H1 (cell line): ENCODE measurements around the gene TSHZ2.

ENCODE experiments used
- CHD2 ChIP-seq: IDR thresholded peaks from 2 replicates; pipeline ENCODE4 v1.6.1; 2012; ENCODE audit warnings: low read length, improper control_type of control experiment
- CREB1 ChIP-seq: IDR thresholded peaks from 2 replicates; pipeline ENCODE4 v1.6.1; 2012; ENCODE audit warnings: inconsistent platforms
- CTBP2 ChIP-seq: IDR thresholded peaks from 2 replicates; pipeline ENCODE4 v1.7.0; 2011; ENCODE audit warnings: borderline replicate concordance, mild to moderate bottlenecking, moderate library complexity, mixed read lengths, low read length; ENCODE audit not compliant: insufficient read depth, insufficient read length
- CTCF ChIP-seq, 3 experiments: IDR thresholded peaks; 1 replicate in 2 of 3; 2 replicates in 1 of 3; pipeline versions ENCODE4 v1.5.1 to v1.6.1; 2011; ENCODE audit warnings: low read length in 3 of 3, mild to moderate bottlenecking in 3 of 3, inconsistent platforms in 2 of 3, low read depth in 1 of 3, moderate library complexity in 1 of 3; ENCODE audit not compliant: insufficient read depth in 1 of 3; ENCODE audit errors: control extremely low read depth in 1 of 3
- EP300 ChIP-seq, 2 experiments: IDR thresholded peaks; 1 replicate in 1 of 2; 2 replicates in 1 of 2; pipeline ENCODE4 v1.6.1; 2011 to 2012; ENCODE audit warnings: low read depth in 2 of 2, low read length in 2 of 2, mild to moderate bottlenecking in 2 of 2, borderline replicate concordance in 1 of 2, inconsistent platforms in 1 of 2, moderate library complexity in 1 of 2
- EZH2 ChIP-seq: fragments of 200-600 bp; sonication (generic); IDR thresholded peaks from 2 replicates; pipeline ENCODE4 v1.7.1; 2012; ENCODE audit warnings: low read depth, mild to moderate bottlenecking, moderate library complexity, low read length, inconsistent platforms; ENCODE audit not compliant: severe bottlenecking
- GABPA ChIP-seq: IDR thresholded peaks from 2 replicates; pipeline ENCODE4 v1.6.1; 2011; ENCODE audit warnings: mild to moderate bottlenecking, low read length, moderate library complexity, borderline replicate concordance; ENCODE audit not compliant: insufficient read depth
- HDAC2 ChIP-seq, 2 experiments: fragments of 300-600 bp in 1 of 2; sonication (generic) in 1 of 2; IDR thresholded peaks; 2 replicates each; pipeline ENCODE4 v1.6.1; 2011 to 2012; ENCODE audit warnings: low read depth in 2 of 2, low read length in 2 of 2, mild to moderate bottlenecking in 2 of 2, moderate library complexity in 2 of 2, borderline replicate concordance in 1 of 2, inconsistent platforms in 1 of 2
- MAX ChIP-seq: IDR thresholded peaks from 2 replicates; pipeline ENCODE4 v1.6.1; 2012; ENCODE audit warnings: inconsistent platforms
- POLR2AphosphoS5 ChIP-seq: IDR thresholded peaks from 2 replicates; pipeline ENCODE4 v1.6.1; 2011; ENCODE audit warnings: low read depth, low read length
- RBBP5 ChIP-seq: IDR thresholded peaks from 2 replicates; pipeline ENCODE4 v1.7.1; 2012; ENCODE audit warnings: low read depth, mild to moderate bottlenecking, inconsistent platforms, low read length, moderate library complexity, borderline replicate concordance
- SIN3A ChIP-seq, 2 experiments: IDR thresholded peaks in 1 of 2; conservative IDR thresholded peaks in 1 of 2; 2 replicates each; pipeline ENCODE4 v1.6.1; 2011 to 2012; ENCODE audit warnings: low read length in 2 of 2, improper control_type of control experiment in 1 of 2, low read depth in 1 of 2, mild to moderate bottlenecking in 1 of 2
- SRF ChIP-seq: IDR thresholded peaks from 2 replicates; pipeline ENCODE4 v1.6.1; 2011; ENCODE audit warnings: mild to moderate bottlenecking, low read depth, low read length, moderate library complexity
- TAF1 ChIP-seq: IDR thresholded peaks from 2 replicates; pipeline ENCODE4 v1.6.1; 2011; ENCODE audit warnings: mild to moderate bottlenecking, low read depth, low read length

GRCh38 chr20:53174454-53174853 is 202.3 kb downstream of the TSHZ2 start:
- TF ChIP-seq CTCF (IDR thresholded peaks at IDR 0.05; ENCODE audit: control extremely low read depth in 1 of 3, insufficient read depth in 1 of 3, low read depth in 1 of 3, low read length in 3 of 3) (no peak), EZH2 (no peak), CHD2 (no peak), GABPA (no peak), TAF1 (no peak), CTBP2 (no peak), HDAC2 (IDR thresholded peaks at IDR 0.05; ENCODE audit: borderline replicate concordance in 1 of 2, low read depth in 2 of 2, low read length in 2 of 2) (no peak), EP300 (IDR thresholded peaks at IDR 0.05; ENCODE audit: borderline replicate concordance in 1 of 2, low read depth in 2 of 2, low read length in 2 of 2) (no peak), CREB1 (no peak), RBBP5 (no peak), POLR2AphosphoS5 (no peak), SIN3A (conservative IDR thresholded peaks at IDR 0.05 in 1 of 2, IDR thresholded peaks at IDR 0.05 in 1 of 2; ENCODE audit: low read depth in 1 of 2, low read length in 2 of 2) (no peak), SRF (no peak), MAX (no peak)
